Liver (tissue), 9 donors: ENCODE measurements around the gene NIPAL3. TPM values are rescaled to one million over a fixed set of nuclear protein-coding genes. Genes with fewer than 3 reads are reported as not detected.

Experiments used
- DNase-seq: peaks from one replicate; pipeline ENCODE4 v3.0.0-alpha.2; 2017; ENCODE audit warnings: low spot score
- H3K27ac ChIP-seq, 2 donors: one replicate each; pipeline ENCODE4 v1.7.0; 2013; ENCODE audit warnings: inconsistent platforms in 2 of 2, low read length in 2 of 2, control low read depth in 1 of 2, low read depth in 1 of 2, mild to moderate bottlenecking in 1 of 2
- H3K27me3 ChIP-seq, 4 donors: one replicate each; pipeline versions ENCODE4 v1.6.1 to v1.7.0; 2013; ENCODE audit warnings: low read length in 3 of 4, inconsistent platforms in 1 of 4, mild to moderate bottlenecking in 1 of 4, moderate library complexity in 1 of 4; ENCODE audit not compliant: control insufficient read depth in 4 of 4, insufficient read depth in 4 of 4
- H3K36me3 ChIP-seq, 4 donors: one replicate each; pipeline versions ENCODE4 v1.6.1 to v1.7.0; 2013; ENCODE audit warnings: low read length in 3 of 4, mild to moderate bottlenecking in 3 of 4, low read depth in 1 of 4, moderate library complexity in 1 of 4; ENCODE audit not compliant: control insufficient read depth in 4 of 4, insufficient read depth in 3 of 4
- H3K4me1 ChIP-seq, 4 donors: one replicate each; pipeline versions ENCODE4 v1.6.1 to v1.7.0; 2013; ENCODE audit warnings: low read length in 3 of 4, mild to moderate bottlenecking in 3 of 4, moderate library complexity in 1 of 4; ENCODE audit not compliant: control insufficient read depth in 4 of 4, insufficient read depth in 4 of 4
- H3K4me3 ChIP-seq, 3 donors: one replicate each; pipeline versions ENCODE4 v1.6.1 to v1.7.0; 2013; ENCODE audit warnings: low read length in 3 of 3, control low read depth in 1 of 3, low read depth in 1 of 3, mild to moderate bottlenecking in 1 of 3
- H3K9ac ChIP-seq, 2 donors: one replicate each; pipeline ENCODE4 v1.7.0; 2013; ENCODE audit warnings: low read length in 2 of 2, mild to moderate bottlenecking in 2 of 2, moderate library complexity in 2 of 2, control low read depth in 1 of 2, low read depth in 1 of 2
- H3K9me3 ChIP-seq, 4 donors: one replicate each; pipeline versions ENCODE4 v1.6.1 to v1.7.0; 2013; ENCODE audit warnings: low read length in 3 of 4; ENCODE audit not compliant: control insufficient read depth in 4 of 4
- FOXA1 ChIP-seq: IDR thresholded peaks from 2 replicates; pipeline ENCODE4 v1.6.1; 2016; ENCODE audit warnings: antibody characterized with exemption
- FOXA2 ChIP-seq: IDR thresholded peaks from 2 replicates; pipeline ENCODE4 v1.6.1; 2016; ENCODE audit warnings: antibody characterized with exemption
- GABPA ChIP-seq, 2 donors: IDR thresholded peaks in 1 of 2; conservative IDR thresholded peaks in 1 of 2; 2 replicates each; pipeline ENCODE4 v1.6.1; 2016; ENCODE audit warnings: antibody characterized with exemption in 2 of 2, mild to moderate bottlenecking in 1 of 2, moderate library complexity in 1 of 2
- HNF4A ChIP-seq, 2 donors: conservative IDR thresholded peaks; 2 replicates each; pipeline ENCODE4 v1.6.1; 2016; ENCODE audit warnings: antibody characterized with exemption in 2 of 2, mild to moderate bottlenecking in 2 of 2
- JUND ChIP-seq, 2 donors: IDR thresholded peaks; 2 replicates each; pipeline ENCODE4 v1.6.1; 2016; ENCODE audit warnings: antibody characterized with exemption in 2 of 2
- NR2F2 ChIP-seq: IDR thresholded peaks from 2 replicates; pipeline ENCODE4 v1.6.1; 2016; ENCODE audit warnings: antibody characterized with exemption
- RAD21 ChIP-seq, 2 donors: IDR thresholded peaks; 2 replicates each; pipeline ENCODE4 v1.6.1; 2016; ENCODE audit warnings: antibody characterized with exemption in 2 of 2, mild to moderate bottlenecking in 2 of 2
- RXRA ChIP-seq, 2 donors: IDR thresholded peaks; 2 replicates each; pipeline ENCODE4 v1.6.1; 2017 to 2018; ENCODE audit warnings: antibody characterized with exemption in 2 of 2, mild to moderate bottlenecking in 1 of 2
- SP1 ChIP-seq: IDR thresholded peaks from 2 replicates; pipeline ENCODE4 v1.6.1; 2018; ENCODE audit warnings: antibody characterized with exemption, mild to moderate bottlenecking
- TAF1 ChIP-seq: conservative IDR thresholded peaks from 2 replicates; pipeline ENCODE4 v1.6.1; 2016; ENCODE audit warnings: antibody characterized with exemption, mild to moderate bottlenecking
- YY1 ChIP-seq: IDR thresholded peaks from 2 replicates; pipeline ENCODE4 v1.6.1; 2016; ENCODE audit warnings: antibody characterized with exemption, mild to moderate bottlenecking
- WGBS: extraction: QIAGEN DNeasy Blood & Tissue Kit; methylation state at CpG from one replicate; pipeline ENCODE4 v1.1.7; 2013; 5-methylcytosine and 5-hydroxymethylcytosine counted together
- polyA plus RNA-seq, 2 donors: library from polyadenylated mRNA; stranded (reverse) in 1 of 2; unstranded in 1 of 2; fragments of 200-250 nt in 1 of 2; fragments of >200 nt in 1 of 2; fragmentation: Nextera tagmentation in 1 of 2; extraction: Ambion mirVana in 1 of 2; gene quantifications; one replicate each; pipeline versions ENCODE4 v1.2.1 to v1.2.3, GENCODE V29; 2013 to 2015
- total RNA-seq, 2 donors: library from RNA; depleted of rRNA; stranded (reverse); fragments of >200 nt; gene quantifications; one replicate each; pipeline ENCODE4 v1.2.3, GENCODE V29; 2014
- TF ChIP-seq, protein P1 (sequence below): IDR thresholded peaks from 2 replicates; pipeline ENCODE4 v1.6.1; 2016; ENCODE audit warnings: antibody characterized with exemption
- TF ChIP-seq, protein P2 (sequence below): IDR thresholded peaks from 2 replicates; pipeline ENCODE4 v1.6.1; 2016; ENCODE audit warnings: antibody characterized with exemption
- TF ChIP-seq, protein P3 (sequence below): IDR thresholded peaks from 2 replicates; pipeline ENCODE4 v1.6.1; 2016; ENCODE audit warnings: antibody characterized with exemption
- TF ChIP-seq, protein P4 (sequence below): fragments of 150-350 bp; IDR thresholded peaks from 2 replicates; pipeline ENCODE4 v1.5.1; 2017; ENCODE audit warnings: improper control_type of control experiment, low read depth, low read length; ENCODE audit not compliant: missing input control
- TF ChIP-seq, protein P5 (sequence below): IDR thresholded peaks from 2 replicates; pipeline ENCODE4 v1.6.1; 2016; ENCODE audit warnings: antibody characterized with exemption, mild to moderate bottlenecking
- donor health status: healthy.
- donor health status: healthy.
- donor health status: healthy.
- donor health status: healthy.
- donor health status: healthy.

Gene NIPAL3
- total and polyA plus RNA-seq, 4 donors = 3.0 to 12.0 (median 6.0) TPM

DNA sequence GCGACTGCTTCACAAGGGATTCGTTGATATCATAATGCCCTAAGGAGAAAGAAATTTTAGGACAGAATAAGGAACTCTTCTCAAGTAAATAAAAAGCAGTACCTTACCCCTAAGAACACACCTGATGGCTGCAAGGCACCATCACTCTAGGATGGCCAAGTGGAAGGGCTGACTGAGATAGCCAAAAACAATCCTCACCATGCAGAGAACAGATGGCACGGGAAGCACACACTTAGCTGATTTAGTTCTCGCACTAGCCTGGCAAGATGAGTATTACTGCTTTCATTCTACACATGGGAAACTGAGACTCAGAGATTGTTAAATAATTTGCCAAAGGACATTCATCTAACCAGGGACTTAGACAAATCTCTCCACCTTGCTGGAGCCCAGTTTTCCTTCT is 45.8 kb upstream of the NIPAL3 start:
- Histone ChIP-seq H3K9me3 (no peaks in the 10 kb centered on the region), H3K9ac (no peak overlapping the region), H3K36me3 (no peaks in the 10 kb centered on the region), H3K4me1 (no peaks in the 10 kb centered on the region), H3K4me3 (no peak overlapping the region), H3K27ac (no peak overlapping the region), H3K27me3 (no peaks in the 10 kb centered on the region)
- no peak for DNase-seq
- WGBS = 95% methylated on average over 4 of the region's 4 CpGs
- TF ChIP-seq NR2F2 = no peak
- TF ChIP-seq, protein P1, sequence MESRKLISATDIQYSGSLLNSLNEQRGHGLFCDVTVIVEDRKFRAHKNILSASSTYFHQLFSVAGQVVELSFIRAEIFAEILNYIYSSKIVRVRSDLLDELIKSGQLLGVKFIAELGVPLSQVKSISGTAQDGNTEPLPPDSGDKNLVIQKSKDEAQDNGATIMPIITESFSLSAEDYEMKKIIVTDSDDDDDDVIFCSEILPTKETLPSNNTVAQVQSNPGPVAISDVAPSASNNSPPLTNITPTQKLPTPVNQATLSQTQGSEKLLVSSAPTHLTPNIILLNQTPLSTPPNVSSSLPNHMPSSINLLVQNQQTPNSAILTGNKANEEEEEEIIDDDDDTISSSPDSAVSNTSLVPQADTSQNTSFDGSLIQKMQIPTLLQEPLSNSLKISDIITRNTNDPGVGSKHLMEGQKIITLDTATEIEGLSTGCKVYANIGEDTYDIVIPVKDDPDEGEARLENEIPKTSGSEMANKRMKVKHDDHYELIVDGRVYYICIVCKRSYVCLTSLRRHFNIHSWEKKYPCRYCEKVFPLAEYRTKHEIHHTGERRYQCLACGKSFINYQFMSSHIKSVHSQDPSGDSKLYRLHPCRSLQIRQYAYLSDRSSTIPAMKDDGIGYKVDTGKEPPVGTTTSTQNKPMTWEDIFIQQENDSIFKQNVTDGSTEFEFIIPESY = no peak
- TF ChIP-seq, protein P2, sequence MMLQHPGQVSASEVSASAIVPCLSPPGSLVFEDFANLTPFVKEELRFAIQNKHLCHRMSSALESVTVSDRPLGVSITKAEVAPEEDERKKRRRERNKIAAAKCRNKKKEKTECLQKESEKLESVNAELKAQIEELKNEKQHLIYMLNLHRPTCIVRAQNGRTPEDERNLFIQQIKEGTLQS = no peak
- TF ChIP-seq FOXA1 = no peak
- no peak for TF ChIP-seq RXRA (IDR thresholded peaks at IDR 0.05)
- TF ChIP-seq, protein P3, sequence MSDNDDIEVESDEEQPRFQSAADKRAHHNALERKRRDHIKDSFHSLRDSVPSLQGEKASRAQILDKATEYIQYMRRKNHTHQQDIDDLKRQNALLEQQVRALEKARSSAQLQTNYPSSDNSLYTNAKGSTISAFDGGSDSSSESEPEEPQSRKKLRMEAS = no peak
- no peak for TF ChIP-seq GABPA (IDR thresholded peaks at IDR 0.05 in 1 of 2, conservative IDR thresholded peaks at IDR 0.05 in 1 of 2)
- TF ChIP-seq SP1 = no peak
- TF ChIP-seq RAD21 (IDR thresholded peaks at IDR 0.05) = no peak
- no peak for TF ChIP-seq JUND (IDR thresholded peaks at IDR 0.05)
- TF ChIP-seq HNF4A (conservative IDR thresholded peaks at IDR 0.05) = no peak
- TF ChIP-seq FOXA2 = no peak
- TF ChIP-seq YY1 = no peak

DNA sequence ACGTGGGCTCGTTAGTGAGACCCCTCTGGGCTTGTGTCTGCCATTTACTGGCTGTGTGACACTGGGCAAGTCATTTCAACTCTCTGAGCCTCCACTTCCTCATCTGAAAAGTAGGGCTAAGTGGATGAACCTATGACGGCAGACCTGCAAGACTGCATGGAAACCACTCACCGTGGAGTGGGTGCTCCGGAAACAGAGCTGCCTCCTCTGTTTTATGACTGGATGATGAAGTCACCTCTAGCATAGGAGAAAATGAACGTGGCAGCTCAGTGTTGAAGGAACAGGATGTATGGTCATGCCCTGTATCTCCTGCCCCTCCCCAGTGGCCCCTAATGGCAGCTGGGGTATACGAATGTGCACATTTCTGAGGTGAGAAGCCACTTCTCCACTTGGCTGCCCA is 42.6 kb upstream of the NIPAL3 start:
- Histone ChIP-seq H3K9me3 (no peaks in the 10 kb centered on the region), H3K9ac (no peak overlapping the region), H3K36me3 (no peaks in the 10 kb centered on the region), H3K27me3 (no peaks in the 10 kb centered on the region), H3K4me3 (no peak overlapping the region), H3K27ac (no peak overlapping the region), H3K4me1 (no peaks in the 10 kb centered on the region)
- 89% methylated on average over 7 of the region's 7 CpGs for WGBS
- TF ChIP-seq RXRA (IDR thresholded peaks at IDR 0.05) (no peak), NR2F2 (no peak), FOXA1 (no peak)
- TF ChIP-seq, protein P2 = no peak
- TF ChIP-seq, protein P4, sequence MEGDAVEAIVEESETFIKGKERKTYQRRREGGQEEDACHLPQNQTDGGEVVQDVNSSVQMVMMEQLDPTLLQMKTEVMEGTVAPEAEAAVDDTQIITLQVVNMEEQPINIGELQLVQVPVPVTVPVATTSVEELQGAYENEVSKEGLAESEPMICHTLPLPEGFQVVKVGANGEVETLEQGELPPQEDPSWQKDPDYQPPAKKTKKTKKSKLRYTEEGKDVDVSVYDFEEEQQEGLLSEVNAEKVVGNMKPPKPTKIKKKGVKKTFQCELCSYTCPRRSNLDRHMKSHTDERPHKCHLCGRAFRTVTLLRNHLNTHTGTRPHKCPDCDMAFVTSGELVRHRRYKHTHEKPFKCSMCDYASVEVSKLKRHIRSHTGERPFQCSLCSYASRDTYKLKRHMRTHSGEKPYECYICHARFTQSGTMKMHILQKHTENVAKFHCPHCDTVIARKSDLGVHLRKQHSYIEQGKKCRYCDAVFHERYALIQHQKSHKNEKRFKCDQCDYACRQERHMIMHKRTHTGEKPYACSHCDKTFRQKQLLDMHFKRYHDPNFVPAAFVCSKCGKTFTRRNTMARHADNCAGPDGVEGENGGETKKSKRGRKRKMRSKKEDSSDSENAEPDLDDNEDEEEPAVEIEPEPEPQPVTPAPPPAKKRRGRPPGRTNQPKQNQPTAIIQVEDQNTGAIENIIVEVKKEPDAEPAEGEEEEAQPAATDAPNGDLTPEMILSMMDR = no peak
- no peak for DNase-seq

DNA sequence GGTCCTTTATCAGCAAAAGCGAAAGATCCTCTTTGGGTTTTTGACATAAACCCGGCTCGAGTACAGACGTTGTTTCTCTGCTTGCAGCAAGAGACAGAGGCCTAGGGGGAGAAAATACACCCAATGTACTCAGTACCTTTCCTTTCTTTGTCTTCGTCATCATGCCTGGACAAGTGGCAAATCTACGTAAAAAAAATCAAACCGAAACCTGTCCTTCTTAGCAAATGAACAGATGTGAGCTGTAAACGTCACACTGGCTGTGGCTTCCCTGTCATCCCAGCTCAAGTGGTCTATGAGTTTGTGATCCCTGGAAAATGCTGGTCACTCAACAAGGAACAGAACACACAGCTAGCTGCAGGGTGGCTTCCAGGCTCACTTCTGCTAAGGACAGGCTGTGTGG is 41.9 kb upstream of the NIPAL3 start:
- Histone ChIP-seq H3K9me3 (no peaks in the 10 kb centered on the region), H3K27ac (no peak overlapping the region), H3K9ac (no peak overlapping the region), H3K27me3 (no peaks in the 10 kb centered on the region), H3K4me1 (no peaks in the 10 kb centered on the region), H3K36me3 (no peaks in the 10 kb centered on the region), H3K4me3 (no peak overlapping the region)
- no peak for DNase-seq
- no peak for TF ChIP-seq HNF4A (conservative IDR thresholded peaks at IDR 0.05)
- no peak for TF ChIP-seq FOXA1
- TF ChIP-seq, protein P5, sequence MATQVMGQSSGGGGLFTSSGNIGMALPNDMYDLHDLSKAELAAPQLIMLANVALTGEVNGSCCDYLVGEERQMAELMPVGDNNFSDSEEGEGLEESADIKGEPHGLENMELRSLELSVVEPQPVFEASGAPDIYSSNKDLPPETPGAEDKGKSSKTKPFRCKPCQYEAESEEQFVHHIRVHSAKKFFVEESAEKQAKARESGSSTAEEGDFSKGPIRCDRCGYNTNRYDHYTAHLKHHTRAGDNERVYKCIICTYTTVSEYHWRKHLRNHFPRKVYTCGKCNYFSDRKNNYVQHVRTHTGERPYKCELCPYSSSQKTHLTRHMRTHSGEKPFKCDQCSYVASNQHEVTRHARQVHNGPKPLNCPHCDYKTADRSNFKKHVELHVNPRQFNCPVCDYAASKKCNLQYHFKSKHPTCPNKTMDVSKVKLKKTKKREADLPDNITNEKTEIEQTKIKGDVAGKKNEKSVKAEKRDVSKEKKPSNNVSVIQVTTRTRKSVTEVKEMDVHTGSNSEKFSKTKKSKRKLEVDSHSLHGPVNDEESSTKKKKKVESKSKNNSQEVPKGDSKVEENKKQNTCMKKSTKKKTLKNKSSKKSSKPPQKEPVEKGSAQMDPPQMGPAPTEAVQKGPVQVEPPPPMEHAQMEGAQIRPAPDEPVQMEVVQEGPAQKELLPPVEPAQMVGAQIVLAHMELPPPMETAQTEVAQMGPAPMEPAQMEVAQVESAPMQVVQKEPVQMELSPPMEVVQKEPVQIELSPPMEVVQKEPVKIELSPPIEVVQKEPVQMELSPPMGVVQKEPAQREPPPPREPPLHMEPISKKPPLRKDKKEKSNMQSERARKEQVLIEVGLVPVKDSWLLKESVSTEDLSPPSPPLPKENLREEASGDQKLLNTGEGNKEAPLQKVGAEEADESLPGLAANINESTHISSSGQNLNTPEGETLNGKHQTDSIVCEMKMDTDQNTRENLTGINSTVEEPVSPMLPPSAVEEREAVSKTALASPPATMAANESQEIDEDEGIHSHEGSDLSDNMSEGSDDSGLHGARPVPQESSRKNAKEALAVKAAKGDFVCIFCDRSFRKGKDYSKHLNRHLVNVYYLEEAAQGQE = no peak
- TF ChIP-seq, protein P2 = no peak
- no peak for TF ChIP-seq TAF1
- 96% methylated on average over 8 of the region's 8 CpGs for WGBS
